Measurements from ENCODE around the gene AP1S3.
"Not testable (repeated sequence)": the region's sequence is repeated elsewhere in the genome, so short reads cannot be mapped to it uniquely, and the experiment has no call there.

Gene AP1S3

GRCh38 chr2:223852281-223852795, 15.0 kb upstream of the AP1S3 start:
- no peak for DNase-seq

GRCh38 chr2:223847410-223847809, 10.0 kb upstream of the AP1S3 start:
- no peak for DNase-seq

- DNase-seq: no peak
Observed at GRCh38 chr2:223846515-223846914, 9.1 kb upstream of the AP1S3 start.

- no peak for DNase-seq
Observed at GRCh38 chr2:223841436-223842190, 4.2 kb upstream of the AP1S3 start.

GRCh38 chr2:223835701-223836532, 1.5 kb downstream of the AP1S3 start:
- DNase-seq: peak; percentile 7

GRCh38 chr2:223834431-223834830, 3.0 kb downstream of the AP1S3 start:
- DNase-seq: no peak

- no peak for DNase-seq
Observed at GRCh38 chr2:223832241-223832903, 5.0 kb downstream of the AP1S3 start.

GRCh38 chr2:223829128-223829527, 8.3 kb downstream of the AP1S3 start:
- DNase-seq: no peak

- DNase-seq: no peak
Observed at GRCh38 chr2:223828314-223828713, 9.1 kb downstream of the AP1S3 start.

- no peak for DNase-seq
Observed at GRCh38 chr2:223826995-223827394, 10.4 kb downstream of the AP1S3 start.

GRCh38 chr2:223824301-223824700, 13.1 kb downstream of the AP1S3 start:
- no peak for DNase-seq

GRCh38 chr2:223822818-223823217, 14.6 kb downstream of the AP1S3 start:
- no peak for DNase-seq

- no peak for DNase-seq
Observed at GRCh38 chr2:223820549-223820948, 16.8 kb downstream of the AP1S3 start.

- no peak for DNase-seq
Observed at GRCh38 chr2:223819891-223820290, 17.5 kb downstream of the AP1S3 start.

GRCh38 chr2:223815884-223816570, 21.4 kb downstream of the AP1S3 start:
- DNase-seq: no peak

- peak; percentile 2 for DNase-seq
Observed at GRCh38 chr2:223815186-223815883, 22.0 kb downstream of the AP1S3 start.

- not testable (repeated sequence) for DNase-seq
Observed at GRCh38 chr2:223814764-223815163, 22.6 kb downstream of the AP1S3 start.

GRCh38 chr2:223813329-223813728, 24.1 kb downstream of the AP1S3 start:
- DNase-seq: no peak

- no peak for DNase-seq
Observed at GRCh38 chr2:223811757-223812156, 25.6 kb downstream of the AP1S3 start.

GRCh38 chr2:223805008-223805407, 32.4 kb downstream of the AP1S3 start:
- no peak for DNase-seq

GRCh38 chr2:223801736-223802135, 35.6 kb downstream of the AP1S3 start:
- DNase-seq: no peak

- DNase-seq: no peak
Observed at GRCh38 chr2:223800908-223801307, 36.5 kb downstream of the AP1S3 start.

Data from DMS53 (cell line).